ENCODE results near the gene TMBIM1.

GRCh38 chr2:218276986-218277755 is 15.1 kb downstream of the TMBIM1 start:
- peak; percentile 3 to 18 (median 12); a peak in 1 of 6 replicates for TF ChIP-seq CTCF (IDR thresholded peaks at IDR 0.05 in 2 of 3, conservative IDR thresholded peaks at IDR 0.05 in 1 of 3; ENCODE audit: insufficient read depth in 2 of 3, low read depth in 1 of 3, low read length in 3 of 3)
- no peak for TF ChIP-seq ATF2 (CRISPR knock-in tag; IDR thresholded peaks at IDR 0.05)
- TF ChIP-seq SMAD3 (CRISPR knock-in tag; conservative IDR thresholded peaks at IDR 0.05), result no peak
- no peak for TF ChIP-seq GTF2F1 (IDR thresholded peaks at IDR 0.05; ENCODE audit: low read depth, low read length)
- TF ChIP-seq THAP7 (CRISPR knock-in tag; IDR thresholded peaks at IDR 0.05), result no peak
- TF ChIP-seq IRF9 (tag; IDR thresholded peaks at IDR 0.05), result no peak
- no peak for TF ChIP-seq EP300 (IDR thresholded peaks at IDR 0.05; ENCODE audit: low read length)
- no peak for TF ChIP-seq SAFB2 (IDR thresholded peaks at IDR 0.05; ENCODE audit: borderline replicate concordance, low read depth, low read length, severe bottlenecking)
- TF ChIP-seq ZNF280B (CRISPR knock-in tag; IDR thresholded peaks at IDR 0.05), result no peak
- no peak for TF ChIP-seq FIP1L1 (IDR thresholded peaks at IDR 0.05; ENCODE audit: low read depth, low read length, poor library complexity, severe bottlenecking)
- no peak for TF ChIP-seq RBM25 (IDR thresholded peaks at IDR 0.05; ENCODE audit: low read depth, low read length, severe bottlenecking)
- TF ChIP-seq NRF1 (conservative IDR thresholded peaks at IDR 0.05 in 1 of 2, IDR thresholded peaks at IDR 0.05 in 1 of 2), result no peak
- no peak for TF ChIP-seq FOXA1 (IDR thresholded peaks at IDR 0.05; ENCODE audit: borderline replicate concordance)
- TF ChIP-seq GTF2E2 (tag; IDR thresholded peaks at IDR 0.05), result no peak
